Osteocyte (in vitro differentiated cells): Measurements from ENCODE around the gene DCST2. TPM values are rescaled to one million over a fixed set of nuclear protein-coding genes. Genes with fewer than 3 reads are reported as not detected.

ENCODE experiments used
- DNase-seq: peaks from one replicate; pipeline ENCODE4 v3.0.0; 2021; ENCODE audit warnings: mixed read lengths; ENCODE audit not compliant: unreplicated experiment; ENCODE audit errors: extremely low spot score
- H3K27ac Mint-ChIP-seq: one replicate; pipeline ENCODE4 v1.8.0; 2021; ENCODE audit warnings: mild to moderate bottlenecking, mixed read lengths; ENCODE audit not compliant: unreplicated experiment
- H3K27me3 Mint-ChIP-seq: one replicate; pipeline ENCODE4 v1.8.0; 2021; ENCODE audit warnings: mixed read lengths; ENCODE audit not compliant: unreplicated experiment
- H3K36me3 Mint-ChIP-seq: one replicate; pipeline ENCODE4 v1.8.0; 2021; ENCODE audit warnings: mixed read lengths; ENCODE audit not compliant: unreplicated experiment
- H3K4me1 Mint-ChIP-seq: one replicate; pipeline ENCODE4 v1.8.0; 2021; ENCODE audit warnings: mixed read lengths; ENCODE audit not compliant: unreplicated experiment
- H3K4me3 Mint-ChIP-seq: one replicate; pipeline ENCODE4 v1.8.0; 2021; ENCODE audit warnings: mild to moderate bottlenecking, moderate library complexity, mixed read lengths; ENCODE audit not compliant: unreplicated experiment
- H3K9me3 Mint-ChIP-seq: one replicate; pipeline ENCODE4 v1.8.0; 2021; ENCODE audit warnings: mixed read lengths; ENCODE audit not compliant: unreplicated experiment
- CTCF ChIP-seq: fragments of 200-600 bp; sonication (generic); IDR thresholded peaks from 2 replicates; pipeline ENCODE4 v1.5.0; 2021; ENCODE audit warnings: antibody characterized with exemption, mild to moderate bottlenecking, moderate library complexity
- long read RNA-seq: library from polyadenylated mRNA; unstranded; transcript quantifications from one replicate; pipeline ENCODE4 v2.0.0, GENCODE V29; 2021
- total RNA-seq: library from RNA; stranded (reverse); gene quantifications from 2 replicates; pipeline ENCODE4 v1.2.1, GENCODE V29; 2021

Gene DCST2
- 0.75 and 1.0 TPM in 2 replicates for total RNA-seq
- long read RNA-seq, result 0 reads

GRCh38 chr1:155033524-155033923, at the start of gene DCST2, which contains the start of gene DCST1:
Gene DCST2, minus strand, starts transcription at chr1:155033781. Its CDS starts 80 bp downstream, at chr1:155033701.
Gene DCST1, plus strand, starts transcription at chr1:155033824. Its CDS starts 213 bp downstream, at chr1:155034037.
- no peaks in the 10 kb centered on the region for H3K27me3 Mint-ChIP-seq
- no peak for DNase-seq
- H3K9me3 Mint-ChIP-seq, result no peaks in the 10 kb centered on the region
- no peak within 1 kb of the TSS for H3K27ac Mint-ChIP-seq
- no peak for TF ChIP-seq CTCF
- H3K4me1 Mint-ChIP-seq, result no peaks in the 10 kb centered on the region
- no peak within 1 kb of the TSS for H3K4me3 Mint-ChIP-seq
- no peaks in the 10 kb centered on the region for H3K36me3 Mint-ChIP-seq

- Mint-ChIP-seq H3K36me3 (peaks cover 2% of the 10 kb centered on the region), H3K9me3 (no peaks in the 10 kb centered on the region), H3K27me3 (peaks cover 33% of the 10 kb centered on the region), H3K4me3 (no peak overlapping the region), H3K4me1 (peaks cover 45% of the 10 kb centered on the region), H3K27ac (no peak overlapping the region)
- no peak for DNase-seq
- no peak for TF ChIP-seq CTCF
Measured at GRCh38 chr1:155083052-155083541, 49.5 kb upstream of the DCST2 start.

DNA sequence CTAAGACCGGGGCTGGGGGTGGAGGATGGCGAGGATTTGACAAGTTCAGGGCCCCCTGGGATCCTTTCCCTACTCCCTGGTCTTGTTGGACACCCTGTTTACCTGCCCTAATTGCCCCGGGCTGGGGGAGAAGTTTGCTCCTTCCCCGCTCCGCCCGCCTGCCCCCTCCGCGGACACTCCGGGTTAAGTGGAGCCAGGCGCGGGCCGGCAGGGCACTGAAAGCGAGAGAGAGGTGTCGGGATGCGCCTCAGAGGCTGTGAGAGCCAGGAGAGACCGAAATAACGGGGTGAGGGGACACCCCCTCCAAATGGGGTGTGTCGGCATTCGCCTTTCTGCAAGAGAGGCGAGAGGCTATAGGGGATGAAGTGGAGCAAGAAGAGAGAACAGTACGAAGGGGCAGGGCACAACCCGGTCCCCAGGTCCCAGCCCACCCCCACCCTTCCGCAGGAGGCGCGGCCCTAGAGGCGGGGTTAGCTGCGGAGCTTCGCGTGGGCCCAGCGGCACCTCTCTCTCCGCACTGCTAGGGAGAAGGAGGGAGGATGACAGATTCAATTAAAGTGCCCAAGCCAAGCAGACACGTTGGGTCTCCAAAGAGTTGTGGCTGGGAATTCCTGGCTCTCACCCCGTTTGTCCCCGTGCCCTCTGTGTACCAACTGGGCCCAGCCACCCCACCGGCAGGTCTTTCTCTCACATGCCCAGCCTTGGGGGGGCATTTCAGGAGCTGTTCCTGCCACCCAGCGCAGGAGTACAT, 48.9 kb upstream of the DCST2 start:
- H3K27ac Mint-ChIP-seq, result no peak overlapping the region
- H3K36me3 Mint-ChIP-seq, result peaks cover 2% of the 10 kb centered on the region
- DNase-seq, result no peak
- peaks cover 45% of the 10 kb centered on the region for H3K4me1 Mint-ChIP-seq
- no peaks in the 10 kb centered on the region for H3K9me3 Mint-ChIP-seq
- no peak for TF ChIP-seq CTCF
- H3K4me3 Mint-ChIP-seq, result no peak overlapping the region
- peaks cover 33% of the 10 kb centered on the region for H3K27me3 Mint-ChIP-seq

- no peak for DNase-seq
- H3K27me3 Mint-ChIP-seq, result peaks cover 33% of the 10 kb centered on the region
- H3K4me3 Mint-ChIP-seq, result peak overlapping the region; percentile 54
- TF ChIP-seq CTCF, result no peak
- peak overlapping the region; percentile 48 for H3K27ac Mint-ChIP-seq
- H3K9me3 Mint-ChIP-seq, result no peaks in the 10 kb centered on the region
- H3K36me3 Mint-ChIP-seq, result peaks cover 2% of the 10 kb centered on the region
- peaks cover 45% of the 10 kb centered on the region for H3K4me1 Mint-ChIP-seq
Measured at GRCh38 chr1:155081472-155082300, 48.1 kb upstream of the DCST2 start.
